ENCODE data around the gene PDS5B. TPM values are rescaled to one million over a fixed set of nuclear protein-coding genes. Genes with fewer than 3 reads are reported as not detected.

Gene PDS5B
- total and polyA plus RNA-seq, 10 of the 15 experiments (the other 5 are each of a cell fraction or from before 2014, with no cell fraction given) = 15.4 to 55.3 (median 30.7) TPM

DNA sequence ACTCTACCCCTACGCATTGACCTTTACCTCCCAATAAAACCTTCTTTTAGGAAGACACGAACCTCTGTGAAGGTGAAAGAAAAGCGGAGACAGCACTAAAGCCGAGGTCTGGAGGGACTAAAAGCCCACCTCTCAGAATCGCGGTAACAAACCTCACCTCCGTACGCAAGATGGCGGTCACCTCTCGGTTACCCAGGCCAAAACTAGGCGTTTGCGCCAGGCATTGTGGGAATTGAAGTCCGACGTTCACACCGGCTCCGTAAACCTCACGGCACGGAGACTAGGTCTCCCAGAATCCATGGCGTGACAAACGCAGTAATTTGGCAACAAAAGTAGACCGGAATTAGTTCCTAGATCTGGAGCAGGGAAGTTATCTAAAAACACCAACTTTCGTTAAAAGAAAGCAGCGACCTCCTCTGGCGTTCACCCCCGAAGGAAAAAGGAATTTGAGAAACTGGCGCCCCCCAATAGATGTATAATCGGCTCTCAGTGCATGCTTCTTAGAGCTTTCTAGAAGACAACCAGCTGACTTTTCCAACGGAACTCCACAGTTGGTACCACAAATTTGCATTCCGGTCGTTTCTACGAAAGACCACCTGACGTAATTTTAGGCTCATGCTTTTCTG lies 47.5 kb upstream of the PDS5B start, which contains the start of gene N4BP2L2:
Gene N4BP2L2, minus strand, starts transcription at position 175 of the 626 bp plus-strand sequence. CDS start 1,768 bp downstream, outside the sequence.
- ATAC-seq = peak; percentile 95
- H4K20me1 ChIP-seq (ENCODE audit: control insufficient read depth, insufficient read depth) = no peaks in the 10 kb centered on the region
- peak; percentile 97 for FAIRE-seq
- H3K9ac ChIP-seq (ENCODE audit: control insufficient read depth, insufficient read depth, low read length) = peak within 1 kb of the TSS; percentile 99
- DNase-seq (ENCODE audit: low read depth, low spot score) = peak; percentile 94
- ChIA-PET RAD21 (ENCODE audit: unreplicated experiment) (interaction anchor here (0.7 to 1.3 kb wide), 7 partner anchors 8 to 223 kb away, joined by 3 to 5 read pairs (median 3); partner anchors contain the start of genes BRCA2, N4BP2L1 and ZAR1L), SMC1A (ENCODE audit: uncharacterized antibody, unreplicated experiment) (interaction anchor here (0.9 to 2.9 kb wide), 9 partner anchors 8 to 626 kb away, joined by 3 to 12 read pairs (median 3); no protein-coding TSS in a partner anchor), CTCF (interaction anchor here (0.6 to 2.0 kb wide), 11 partner anchors 8 to 224 kb away, joined by 3 to 8 read pairs (median 5); partner anchors contain the start of genes BRCA2, N4BP2L1 and ZAR1L), POLR2A (interaction anchor here (0.5 to 1.4 kb wide), 7 partner anchors 8 to 1230 kb away, joined by 3 to 7 read pairs (median 4); no protein-coding TSS in a partner anchor)
- peak within 1 kb of the TSS; percentile 94 for H3K4me3 ChIP-seq
- H3K4me1 ChIP-seq (ENCODE audit: control insufficient read depth, insufficient read depth, low read length) = peaks cover 5% of the 10 kb centered on the region; the same call in 1 of the 2 replicates
- H3K9me3 ChIP-seq (replicated peaks; ENCODE audit: control insufficient read depth, insufficient read depth, low read length) = no peaks in the 10 kb centered on the region
- TSS peak; percentile 96 for BruUV-seq (replicated peaks)
- peaks cover 0 to 14% of the 10 kb centered on the region in 2 experiments; a peak in 1 of 4 replicates for H3K36me3 ChIP-seq (ENCODE audit: control insufficient read depth in 2 of 2, insufficient read depth in 2 of 2, low read length in 1 of 2)
- under 1% methylated on average over 32 of the region's 32 CpGs for WGBS (ENCODE audit: insufficient coverage, insufficient replicate concordance, low lambda C conversion rate, missing lambda C conversion rate)
- intact Hi-C loops (cut with micrococcal nuclease; ENCODE audit: unreplicated experiment) (loop anchor here (2.0 to 5.0 kb wide), 3 partner anchors 110 to 1004 kb away; partner anchors contain the start of genes BRCA2, N4BP2L1 and ZAR1L), in situ Hi-C loops (cut with MboI) (loop anchor here (10.0 to 25.0 kb wide), 2 partner anchors 1006 to 1376 kb away; partner anchors contain the start of gene HSPH1)
- H3K79me2 ChIP-seq (ENCODE audit: control insufficient read depth, insufficient read depth, low read length) = peaks cover 50% of the 10 kb centered on the region
- H2AFZ ChIP-seq (ENCODE audit: control insufficient read depth, low read depth, low read length) = peak within 1 kb of the TSS; percentile 100
- peak within 1 kb of the TSS; percentile 67 for H3K4me2 ChIP-seq (ENCODE audit: control insufficient read depth, insufficient read depth)
- no peaks in the 10 kb centered on the region for H3K27me3 ChIP-seq (replicated peaks in 1 of 2; ENCODE audit: control insufficient read depth in 2 of 2, insufficient read depth in 2 of 2, low read length in 1 of 2)
- peak within 1 kb of the TSS; percentile 100 for H3K27ac ChIP-seq (ENCODE audit: control insufficient read depth, insufficient read depth)
- no peak for TF ChIP-seq BRCA1 (IDR thresholded peaks at IDR 0.05; ENCODE audit: low read depth, low read length)
- no peak for TF ChIP-seq KDM1A (IDR thresholded peaks at IDR 0.05; ENCODE audit: borderline replicate concordance)
- TF ChIP-seq NBN (IDR thresholded peaks at IDR 0.05) = peak; percentile 89
- peak; percentile 46; the same call in 1 of the 2 replicates for TF ChIP-seq STAT1 (conservative IDR thresholded peaks at IDR 0.05)
- TF ChIP-seq, protein P1, sequence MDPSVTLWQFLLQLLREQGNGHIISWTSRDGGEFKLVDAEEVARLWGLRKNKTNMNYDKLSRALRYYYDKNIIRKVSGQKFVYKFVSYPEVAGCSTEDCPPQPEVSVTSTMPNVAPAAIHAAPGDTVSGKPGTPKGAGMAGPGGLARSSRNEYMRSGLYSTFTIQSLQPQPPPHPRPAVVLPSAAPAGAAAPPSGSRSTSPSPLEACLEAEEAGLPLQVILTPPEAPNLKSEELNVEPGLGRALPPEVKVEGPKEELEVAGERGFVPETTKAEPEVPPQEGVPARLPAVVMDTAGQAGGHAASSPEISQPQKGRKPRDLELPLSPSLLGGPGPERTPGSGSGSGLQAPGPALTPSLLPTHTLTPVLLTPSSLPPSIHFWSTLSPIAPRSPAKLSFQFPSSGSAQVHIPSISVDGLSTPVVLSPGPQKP (IDR thresholded peaks at IDR 0.05; ENCODE audit: low read depth, low read length) = 0 out of 2 replicates have a peak, but pooled peaks have one; percentile 56
- peak; percentile 94 for TF ChIP-seq POLR2AphosphoS5 (IDR thresholded peaks at IDR 0.05; ENCODE audit: low read length)
- TF ChIP-seq TCF12 (IDR thresholded peaks at IDR 0.05; ENCODE audit: low read depth, low read length) = 0 out of 2 replicates have a peak, but pooled peaks have one; percentile 10
- TF ChIP-seq POU2F2 (IDR thresholded peaks at IDR 0.05; ENCODE audit: borderline replicate concordance, low read depth, low read length) = peak; percentile 88; the same call in 2 of the 3 replicates
- TF ChIP-seq PAX8 (IDR thresholded peaks at IDR 0.05) = peak; percentile 77
- TF ChIP-seq, protein P2, sequence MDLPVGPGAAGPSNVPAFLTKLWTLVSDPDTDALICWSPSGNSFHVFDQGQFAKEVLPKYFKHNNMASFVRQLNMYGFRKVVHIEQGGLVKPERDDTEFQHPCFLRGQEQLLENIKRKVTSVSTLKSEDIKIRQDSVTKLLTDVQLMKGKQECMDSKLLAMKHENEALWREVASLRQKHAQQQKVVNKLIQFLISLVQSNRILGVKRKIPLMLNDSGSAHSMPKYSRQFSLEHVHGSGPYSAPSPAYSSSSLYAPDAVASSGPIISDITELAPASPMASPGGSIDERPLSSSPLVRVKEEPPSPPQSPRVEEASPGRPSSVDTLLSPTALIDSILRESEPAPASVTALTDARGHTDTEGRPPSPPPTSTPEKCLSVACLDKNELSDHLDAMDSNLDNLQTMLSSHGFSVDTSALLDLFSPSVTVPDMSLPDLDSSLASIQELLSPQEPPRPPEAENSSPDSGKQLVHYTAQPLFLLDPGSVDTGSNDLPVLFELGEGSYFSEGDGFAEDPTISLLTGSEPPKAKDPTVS (IDR thresholded peaks at IDR 0.05; ENCODE audit: low read depth, low read length) = peak; percentile 88; the same call in 1 of the 2 replicates
- TF ChIP-seq, protein P3, sequence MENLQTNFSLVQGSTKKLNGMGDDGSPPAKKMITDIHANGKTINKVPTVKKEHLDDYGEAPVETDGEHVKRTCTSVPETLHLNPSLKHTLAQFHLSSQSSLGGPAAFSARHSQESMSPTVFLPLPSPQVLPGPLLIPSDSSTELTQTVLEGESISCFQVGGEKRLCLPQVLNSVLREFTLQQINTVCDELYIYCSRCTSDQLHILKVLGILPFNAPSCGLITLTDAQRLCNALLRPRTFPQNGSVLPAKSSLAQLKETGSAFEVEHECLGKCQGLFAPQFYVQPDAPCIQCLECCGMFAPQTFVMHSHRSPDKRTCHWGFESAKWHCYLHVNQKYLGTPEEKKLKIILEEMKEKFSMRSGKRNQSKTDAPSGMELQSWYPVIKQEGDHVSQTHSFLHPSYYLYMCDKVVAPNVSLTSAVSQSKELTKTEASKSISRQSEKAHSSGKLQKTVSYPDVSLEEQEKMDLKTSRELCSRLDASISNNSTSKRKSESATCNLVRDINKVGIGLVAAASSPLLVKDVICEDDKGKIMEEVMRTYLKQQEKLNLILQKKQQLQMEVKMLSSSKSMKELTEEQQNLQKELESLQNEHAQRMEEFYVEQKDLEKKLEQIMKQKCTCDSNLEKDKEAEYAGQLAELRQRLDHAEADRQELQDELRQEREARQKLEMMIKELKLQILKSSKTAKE (IDR thresholded peaks at IDR 0.05; ENCODE audit: low read depth, poor library complexity, severe bottlenecking) = peak; percentile 78
- TF ChIP-seq CBFB (IDR thresholded peaks at IDR 0.05; ENCODE audit: low read depth) = peak; percentile 47; the same call in 1 of the 2 replicates
- 0 out of 4 replicates have a peak, but pooled peaks of 1 of the 2 experiments have one; percentile 13 for TF ChIP-seq EP300 (IDR thresholded peaks at IDR 0.05; ENCODE audit: borderline replicate concordance in 1 of 2, control insufficient read depth in 1 of 2, low read depth in 2 of 2, low read length in 2 of 2)
- peak; percentile 90 for TF ChIP-seq CREM (IDR thresholded peaks at IDR 0.05; ENCODE audit: low read depth)
- peak; percentile 15; the same call in 1 of the 2 replicates for TF ChIP-seq SMC3 (IDR thresholded peaks at IDR 0.05; ENCODE audit: borderline replicate concordance, low read length)

Data from GM12878 (cell line).